HG02884 (cell line): ENCODE data around the gene DCBLD2.
"Not testable (repeated sequence)": the region's sequence is repeated elsewhere in the genome, so short reads cannot be mapped to it uniquely, and the experiment has no call there.

Experiments
- ATAC-seq: cut with Tn5 transposase; IDR thresholded peaks from one replicate; pipeline ENCODE4 v1.9.1; 2021; ENCODE audit warnings: mild to moderate bottlenecking, moderate library complexity; ENCODE audit not compliant: unreplicated experiment

Gene DCBLD2

DNA sequence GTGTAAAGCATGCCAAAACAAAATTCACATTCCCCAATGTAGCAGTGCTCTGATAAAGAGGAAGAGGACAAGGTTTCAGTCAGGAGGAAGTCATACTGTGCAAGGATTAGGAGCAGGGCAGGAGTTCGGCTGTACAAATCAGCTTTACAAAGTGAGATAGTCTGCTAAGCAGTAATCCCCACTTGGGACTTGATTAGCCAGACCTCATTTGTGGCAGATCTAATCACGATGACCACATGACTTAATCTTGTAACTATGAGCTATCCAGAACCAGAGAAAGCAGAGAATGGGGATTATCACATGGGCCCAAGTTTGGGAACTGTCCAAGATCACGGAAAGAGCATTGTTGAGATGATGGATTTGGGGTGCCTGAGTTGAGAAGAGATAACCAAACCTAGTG, 7.8 kb downstream of the DCBLD2 start:
- ATAC-seq, result no peak

DNA sequence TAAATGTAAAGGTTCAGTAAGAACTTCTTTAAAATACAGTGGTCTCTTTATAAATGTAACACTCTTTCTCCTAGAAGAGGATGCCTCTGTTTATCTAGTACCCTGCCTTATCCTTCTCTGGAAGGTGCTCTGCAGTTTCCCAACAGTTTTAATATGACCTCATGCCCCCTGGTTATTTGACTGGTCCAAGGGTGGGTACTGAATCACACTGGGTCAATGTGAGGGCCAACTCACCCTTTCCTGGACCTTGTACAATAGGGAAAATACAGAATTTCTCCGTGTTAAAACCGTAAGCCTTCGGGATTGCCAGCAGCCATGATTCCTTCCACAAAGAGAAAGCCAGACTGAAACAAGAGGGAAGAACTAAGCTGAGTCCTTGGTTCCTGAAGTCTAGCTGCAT, 9.2 kb downstream of the DCBLD2 start:
- no peak for ATAC-seq

DNA sequence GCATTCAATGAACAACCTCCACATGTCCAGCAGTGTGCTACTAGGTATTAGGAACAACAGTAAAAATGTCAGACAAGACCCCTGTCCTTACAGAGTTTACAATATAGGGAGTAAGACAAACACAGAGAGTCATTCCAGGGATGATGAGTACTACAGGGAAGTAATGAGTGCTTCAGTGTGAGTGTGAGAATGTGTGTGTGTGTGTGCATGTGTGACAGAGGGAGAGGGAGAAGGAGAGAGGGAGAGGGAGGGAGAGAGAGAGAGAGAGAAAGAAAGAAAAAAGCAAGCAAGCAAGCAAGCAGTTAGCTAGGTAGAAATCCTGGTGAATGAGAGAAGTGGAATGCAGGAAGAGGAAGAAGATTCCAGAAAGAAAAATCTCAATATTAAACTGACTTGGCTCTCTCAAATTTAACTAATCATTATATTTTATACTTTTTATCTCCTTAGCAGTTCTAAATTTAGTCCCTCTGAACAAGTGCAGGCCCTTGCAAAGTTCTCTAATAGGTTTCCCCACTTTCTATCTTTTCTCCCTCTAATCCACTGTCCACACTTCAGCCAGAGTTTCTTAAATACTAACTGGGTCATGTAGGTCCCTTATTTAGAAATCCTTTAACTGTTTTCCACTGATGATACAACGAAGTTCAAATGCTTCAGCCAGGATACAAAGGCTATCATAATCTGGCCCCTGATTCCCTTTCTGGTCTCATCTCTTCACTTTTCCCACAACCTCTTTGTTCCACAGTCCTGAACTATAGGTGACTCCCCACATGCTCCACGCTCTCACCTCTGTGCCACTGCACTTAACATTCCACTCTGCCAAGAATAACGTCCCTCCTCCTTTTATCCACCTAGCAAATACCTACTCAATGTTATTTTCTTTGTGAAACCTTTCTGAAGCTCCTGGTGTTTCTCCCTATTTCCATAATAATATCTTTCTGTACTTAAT, 10.3 kb downstream of the DCBLD2 start:
- no peak for ATAC-seq

DNA sequence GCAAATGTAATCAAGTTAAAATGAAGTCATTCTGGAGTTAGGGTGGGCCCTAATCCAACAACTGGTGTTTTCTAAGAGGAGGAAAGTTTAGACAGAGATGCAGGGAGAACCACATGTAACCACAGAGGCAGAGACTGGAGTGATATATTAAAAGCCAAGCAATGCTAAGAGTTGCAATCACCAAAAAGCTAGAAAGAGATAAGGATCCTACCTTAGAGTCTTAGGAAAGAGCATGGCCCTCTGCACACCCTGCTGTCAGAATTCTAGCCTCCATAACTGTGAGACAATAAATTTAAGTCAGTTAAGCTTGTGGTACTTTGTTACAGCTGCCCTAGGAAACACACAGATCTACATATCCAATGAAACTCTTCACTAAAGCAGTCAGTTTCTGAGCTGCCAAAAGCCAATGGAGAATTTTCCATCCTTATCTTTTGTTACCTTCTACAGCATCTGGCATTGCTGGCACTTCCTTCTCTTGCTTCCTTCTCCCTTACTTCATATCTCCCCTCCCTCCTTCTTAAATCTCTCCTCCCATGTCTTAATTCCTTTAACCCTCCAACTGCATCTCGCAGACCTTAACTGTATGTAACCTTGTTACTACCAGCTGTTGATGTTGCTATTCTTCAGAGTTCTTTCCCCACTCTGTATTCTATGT, 11.2 kb downstream of the DCBLD2 start:
- no peak for ATAC-seq

DNA sequence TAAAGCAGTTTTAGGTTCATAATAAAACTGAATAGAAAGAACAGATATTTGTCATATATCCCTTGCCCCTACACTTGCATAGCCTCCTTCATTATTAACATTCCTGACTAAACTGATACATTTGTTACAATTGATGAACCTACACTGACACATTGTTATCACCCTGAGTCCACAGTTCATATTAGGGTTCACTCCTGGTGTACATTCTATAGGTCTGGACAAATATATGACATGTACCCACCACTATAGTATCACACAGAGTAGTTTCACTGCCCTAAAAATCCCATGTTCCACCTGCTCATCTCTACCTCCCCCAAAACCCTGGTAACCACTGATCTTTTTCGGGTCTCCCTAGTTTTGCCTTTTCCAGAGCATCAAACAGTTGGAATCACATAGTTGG, 13.8 kb downstream of the DCBLD2 start:
- no peak for ATAC-seq

DNA sequence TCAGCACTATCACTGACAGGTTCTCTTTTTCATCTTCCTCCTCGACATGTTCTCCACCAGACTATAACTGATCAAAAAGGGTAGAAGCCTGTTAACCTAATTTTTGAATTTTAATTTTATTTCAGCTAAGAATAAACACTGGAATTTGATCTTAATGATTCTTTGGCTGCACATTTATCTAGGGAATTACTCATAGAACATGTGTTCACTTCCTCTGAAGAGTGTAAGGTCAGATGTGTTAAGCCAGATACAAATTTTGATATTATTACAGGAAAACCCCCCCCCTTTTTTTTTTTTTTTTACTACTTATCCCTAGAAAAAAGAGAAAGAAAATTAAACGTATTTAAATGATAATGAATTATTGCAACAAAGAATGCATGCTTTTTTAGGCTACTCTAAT, 15.0 kb downstream of the DCBLD2 start:
- ATAC-seq, result no peak

DNA sequence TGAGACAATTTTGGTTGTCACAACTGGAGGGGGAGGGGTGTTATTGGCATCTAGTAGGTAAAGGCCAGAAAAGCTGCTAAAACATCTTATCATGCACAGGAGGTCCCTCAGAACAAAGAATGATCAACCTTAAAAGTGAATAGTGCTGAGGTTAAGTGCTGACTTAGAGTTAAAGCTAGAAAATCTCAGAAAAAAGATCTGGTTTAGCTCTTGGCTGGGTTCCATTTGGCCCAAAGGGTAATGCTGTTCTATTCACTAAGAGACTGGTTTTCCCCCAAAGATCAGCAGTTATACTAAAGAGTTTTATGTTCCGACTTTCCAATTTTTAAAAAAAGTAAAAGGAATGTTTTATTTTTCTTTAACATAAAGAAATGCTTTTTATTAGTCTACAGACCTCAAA, 15.6 kb downstream of the DCBLD2 start:
- no peak for ATAC-seq

DNA sequence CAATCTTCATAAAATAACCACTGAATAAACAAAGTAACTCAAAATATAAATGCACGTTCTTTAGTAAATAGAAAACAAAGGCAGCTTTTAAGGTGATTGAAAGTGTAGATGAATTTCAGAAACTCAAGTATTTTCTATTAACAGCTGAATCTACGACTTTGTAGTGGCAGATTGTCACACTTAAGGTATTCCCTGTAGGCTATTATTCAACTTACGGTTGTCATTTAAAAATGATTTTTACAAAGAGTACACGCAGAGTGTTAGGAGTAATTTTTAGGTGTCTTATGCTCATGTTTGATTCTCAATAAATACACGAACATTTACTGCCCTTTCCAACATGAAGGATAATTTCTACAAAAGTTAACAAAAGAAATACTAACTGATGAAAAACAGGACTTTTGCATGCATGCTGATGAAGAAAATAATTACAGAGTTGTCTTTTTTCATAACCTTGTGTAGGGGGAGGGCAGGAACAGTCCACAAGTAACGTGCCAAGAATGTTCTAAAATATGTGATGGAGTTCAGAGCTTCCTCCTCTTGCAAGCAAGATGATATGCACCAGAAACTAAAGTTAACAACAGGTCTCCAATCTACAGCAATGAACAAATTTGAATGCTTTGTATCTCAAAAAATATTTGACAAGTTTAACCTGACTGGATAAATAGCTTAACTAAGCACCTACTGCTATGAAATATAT, 16.7 kb downstream of the DCBLD2 start:
- no peak for ATAC-seq

DNA sequence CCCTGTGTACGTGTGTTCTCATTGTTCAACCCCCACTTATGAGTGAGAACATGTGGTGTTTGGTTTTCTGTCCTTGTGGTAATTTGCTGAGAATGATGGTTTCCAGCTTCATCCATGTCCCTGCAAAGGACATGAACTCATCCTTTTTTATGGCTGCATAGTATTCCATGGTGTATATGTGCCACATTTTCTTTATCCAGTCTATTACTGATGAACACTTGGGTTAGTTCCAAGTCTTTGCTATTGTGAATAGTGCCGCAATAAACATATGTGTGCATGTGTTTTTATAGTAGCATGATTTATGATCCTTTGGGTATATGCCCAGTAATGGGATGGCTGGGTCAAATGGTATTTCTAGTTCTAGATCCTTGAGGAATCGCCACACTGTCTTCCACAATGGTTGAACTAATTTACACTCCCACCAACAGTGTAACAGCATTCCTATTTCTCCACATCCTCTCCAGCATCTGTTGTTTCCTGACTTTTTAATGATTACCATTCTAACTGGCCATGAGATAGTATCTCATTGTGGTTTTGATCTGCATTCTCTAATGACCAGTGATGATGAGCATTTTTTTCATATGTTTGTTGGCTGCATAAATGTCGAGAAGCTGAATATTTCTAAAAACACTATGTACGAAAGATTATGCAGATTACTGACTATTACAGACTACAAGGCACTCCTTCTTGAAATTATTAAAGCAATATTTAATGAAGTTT, 18.7 kb downstream of the DCBLD2 start:
- not testable (repeated sequence) for ATAC-seq

DNA sequence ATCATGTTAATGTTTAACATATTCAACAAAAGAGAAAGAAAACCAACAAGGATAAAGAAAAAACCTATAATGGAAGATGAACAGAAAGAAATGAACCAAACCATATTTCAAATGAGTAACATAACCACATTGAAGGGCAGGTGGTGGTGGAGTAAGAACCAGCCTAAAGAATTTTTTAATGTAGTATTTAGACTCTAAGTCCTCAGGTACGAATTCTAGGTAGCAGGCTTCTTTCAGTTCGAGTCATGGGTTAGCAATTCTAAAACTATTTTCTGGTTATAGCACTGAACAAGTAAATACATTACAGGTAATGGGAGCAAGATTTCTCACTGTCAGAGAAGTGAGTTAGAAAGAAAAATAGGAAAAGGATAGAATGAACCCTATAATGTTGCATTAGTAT, 24.4 kb downstream of the DCBLD2 start:
- ATAC-seq, result no peak

DNA sequence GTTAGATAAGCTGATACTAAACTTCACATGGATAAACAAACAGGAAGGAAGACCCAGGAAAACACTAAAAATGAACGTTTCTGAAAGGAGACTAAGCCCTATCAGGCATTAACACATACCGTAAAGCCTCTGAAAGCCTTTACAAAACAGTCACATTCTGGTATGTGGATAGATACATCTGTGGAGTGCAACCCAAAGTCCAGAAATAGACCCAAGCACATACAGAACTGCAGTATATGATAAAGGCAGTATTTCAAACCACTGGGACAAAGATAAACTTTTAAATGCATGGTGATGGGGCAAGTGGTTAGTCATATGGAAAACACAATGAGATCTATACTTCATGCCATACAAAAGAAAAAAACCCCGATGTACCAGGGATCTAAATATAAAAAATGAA, 26.0 kb downstream of the DCBLD2 start:
- no peak for ATAC-seq

DNA sequence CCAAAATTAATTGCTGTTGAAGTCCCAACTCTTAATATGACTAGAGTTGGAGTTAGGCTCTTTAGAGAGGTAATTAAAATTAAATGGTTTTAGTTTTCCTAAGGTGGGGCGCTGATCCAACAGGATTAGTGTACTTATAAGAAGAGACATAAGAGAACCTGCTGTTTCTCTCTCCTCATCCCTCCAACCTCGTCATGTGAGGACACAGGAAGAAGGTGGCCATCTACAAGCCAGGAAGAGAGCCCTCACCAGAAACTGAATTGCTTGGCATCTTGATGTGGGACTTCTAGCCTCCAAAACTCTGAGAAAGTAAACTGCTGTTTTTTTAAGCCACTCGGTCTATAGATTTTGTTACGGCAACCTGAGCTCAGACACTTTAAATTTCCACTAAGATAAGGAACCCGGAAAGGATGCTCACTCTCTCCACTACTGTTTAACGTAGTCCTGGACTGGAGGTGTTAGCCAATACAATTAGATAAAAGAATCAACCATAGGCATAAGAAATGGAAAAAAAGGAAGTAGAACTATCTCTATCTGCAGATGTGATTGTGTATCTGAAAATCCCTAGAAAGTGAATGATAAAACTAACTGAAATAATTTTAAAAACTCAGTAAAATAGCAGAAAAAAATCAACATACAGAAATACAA, 26.8 kb downstream of the DCBLD2 start:
- ATAC-seq, result no peak

DNA sequence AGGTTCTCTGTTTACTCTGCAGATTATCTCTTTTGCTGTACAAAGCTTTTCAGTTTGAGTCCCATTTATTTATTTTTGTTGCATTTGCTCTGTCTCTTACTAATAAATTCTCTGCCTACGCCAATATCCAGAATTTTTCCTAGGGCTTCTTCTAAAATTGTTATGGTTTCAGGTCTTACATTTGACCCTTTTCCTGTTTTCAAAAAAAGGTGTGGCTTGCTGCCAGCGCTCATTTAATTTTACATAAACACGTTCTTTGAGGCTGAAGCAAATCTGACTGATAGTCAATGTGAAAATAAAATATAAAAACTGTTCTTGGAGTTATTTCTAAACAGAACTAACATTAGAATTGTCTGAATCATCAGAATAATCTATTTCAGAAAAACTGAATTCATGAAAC, 32.1 kb downstream of the DCBLD2 start:
- ATAC-seq, result no peak

DNA sequence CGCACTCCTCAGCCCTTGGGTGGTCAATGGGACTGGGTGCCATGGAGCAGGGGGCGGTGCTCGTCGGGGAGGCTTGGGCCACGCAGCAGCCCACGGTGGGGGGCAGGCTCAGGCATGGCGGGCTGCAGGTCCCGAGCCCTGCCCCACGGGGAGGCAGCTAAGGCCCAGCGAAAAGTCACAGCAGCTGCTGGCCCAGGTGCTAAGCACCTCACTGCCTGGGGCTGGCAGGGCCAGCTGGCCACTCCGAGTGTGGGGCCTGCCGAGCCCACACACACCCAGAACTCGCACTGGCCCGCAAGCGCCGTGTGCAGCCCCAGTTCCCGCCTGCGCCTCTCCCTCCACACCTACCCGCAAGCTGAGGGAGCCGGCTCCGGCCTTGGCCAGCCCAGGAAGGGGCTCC, 43.5 kb downstream of the DCBLD2 start:
- not testable (repeated sequence) for ATAC-seq

DNA sequence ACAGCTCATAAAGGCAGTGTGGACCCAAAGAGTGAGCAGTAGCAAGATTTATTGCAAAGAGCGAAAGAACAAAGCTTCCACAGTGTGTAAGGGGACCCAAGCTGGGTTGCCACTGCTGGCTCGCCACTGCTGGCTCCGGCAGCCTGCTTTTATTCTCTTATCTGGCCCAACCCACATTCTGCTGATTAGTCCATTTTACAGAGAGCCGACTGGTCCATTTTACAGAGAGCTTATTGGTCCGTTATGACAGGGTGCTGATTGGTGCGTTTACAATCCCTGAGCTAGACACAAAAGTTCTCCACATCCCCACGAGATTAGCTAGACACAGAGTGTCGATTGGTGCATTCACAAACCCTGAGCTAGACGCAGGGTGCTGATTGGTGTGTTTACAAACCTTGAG, 44.2 kb downstream of the DCBLD2 start:
- ATAC-seq, result not testable (repeated sequence)

DNA sequence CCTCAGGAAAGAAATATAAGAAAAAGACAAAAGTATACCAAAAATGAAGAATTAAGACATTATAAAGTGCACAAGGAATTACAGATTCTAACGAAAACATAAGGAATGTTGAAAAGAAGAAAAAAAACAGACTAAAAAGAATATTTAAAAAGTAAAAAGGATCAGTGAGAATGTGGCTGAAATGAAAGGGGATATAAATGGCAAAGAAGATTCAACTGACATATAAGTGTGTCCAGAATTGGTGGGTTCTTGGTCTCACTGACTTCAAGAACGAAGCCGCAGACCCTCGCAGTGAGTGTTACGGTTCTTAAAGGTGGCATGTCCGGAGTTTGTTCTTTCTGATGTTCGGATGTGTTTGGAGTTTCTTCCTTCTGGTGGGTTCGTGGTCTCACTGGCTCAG, 44.8 kb downstream of the DCBLD2 start:
- no peak for ATAC-seq

DNA sequence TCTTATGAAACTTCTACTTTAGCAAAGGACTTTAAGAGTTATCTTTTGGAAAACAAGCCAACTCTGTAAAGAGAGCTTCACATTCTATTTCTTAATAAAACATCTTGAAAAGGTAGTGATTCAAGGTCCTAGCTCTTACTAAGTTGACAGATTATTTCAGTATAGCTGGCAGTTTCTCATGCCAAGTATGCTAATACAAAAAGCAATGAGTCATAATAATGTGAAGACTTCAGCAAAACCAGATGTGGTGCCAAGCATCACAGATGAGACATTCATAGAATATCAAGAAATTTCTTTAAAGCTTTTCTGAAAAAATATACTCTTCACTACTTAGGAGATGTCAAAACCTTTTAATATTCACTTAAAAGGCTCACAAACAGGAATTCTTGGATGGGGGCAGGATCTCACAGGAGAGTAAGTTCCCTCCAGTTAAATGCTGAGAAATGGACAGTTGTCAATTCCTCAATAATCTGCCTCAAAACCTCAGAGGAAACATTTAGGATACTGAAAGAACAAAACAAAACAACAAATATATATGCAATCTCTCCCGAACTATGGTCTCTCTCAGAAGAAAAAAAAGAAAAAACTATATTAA, 45.6 kb downstream of the DCBLD2 start:
- no peak for ATAC-seq

DNA sequence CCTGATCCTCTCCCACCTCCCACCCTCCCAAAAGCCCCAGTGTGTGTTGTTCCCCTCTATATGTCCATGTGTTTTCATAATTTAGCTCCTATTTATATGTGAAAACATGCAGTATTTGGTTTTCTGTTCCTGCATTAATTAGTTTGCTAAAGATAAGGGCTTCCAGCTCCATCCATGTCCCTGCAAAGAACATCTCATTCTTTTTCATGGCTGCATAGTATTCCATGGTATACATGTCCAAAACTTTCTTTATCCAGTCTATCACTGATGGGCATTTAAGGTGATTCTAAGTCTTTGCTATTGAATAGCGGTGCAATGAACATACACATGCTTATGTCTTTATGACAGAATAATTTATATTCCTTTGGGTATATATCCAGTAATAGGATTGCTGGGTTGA, 53.4 kb downstream of the DCBLD2 start:
- no peak for ATAC-seq

DNA sequence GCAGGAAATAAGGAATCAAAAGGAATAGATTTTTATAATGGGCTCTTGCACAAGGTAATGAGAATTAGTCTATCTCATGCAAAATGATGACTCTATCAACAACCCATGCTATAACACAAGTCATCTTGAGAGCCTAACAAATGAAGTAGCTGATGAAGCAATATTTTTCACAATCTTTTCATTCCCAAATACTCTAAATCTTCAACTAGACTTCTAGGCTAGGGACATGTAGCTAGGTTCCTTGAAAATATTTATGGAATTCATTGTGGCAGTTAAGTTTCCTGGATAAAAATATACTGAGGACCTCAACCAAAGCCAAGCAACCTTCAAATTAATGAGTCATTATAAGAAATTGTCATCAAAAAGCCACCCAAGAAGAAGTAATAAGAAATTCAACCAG, 55.4 kb downstream of the DCBLD2 start:
- ATAC-seq, result no peak

DNA sequence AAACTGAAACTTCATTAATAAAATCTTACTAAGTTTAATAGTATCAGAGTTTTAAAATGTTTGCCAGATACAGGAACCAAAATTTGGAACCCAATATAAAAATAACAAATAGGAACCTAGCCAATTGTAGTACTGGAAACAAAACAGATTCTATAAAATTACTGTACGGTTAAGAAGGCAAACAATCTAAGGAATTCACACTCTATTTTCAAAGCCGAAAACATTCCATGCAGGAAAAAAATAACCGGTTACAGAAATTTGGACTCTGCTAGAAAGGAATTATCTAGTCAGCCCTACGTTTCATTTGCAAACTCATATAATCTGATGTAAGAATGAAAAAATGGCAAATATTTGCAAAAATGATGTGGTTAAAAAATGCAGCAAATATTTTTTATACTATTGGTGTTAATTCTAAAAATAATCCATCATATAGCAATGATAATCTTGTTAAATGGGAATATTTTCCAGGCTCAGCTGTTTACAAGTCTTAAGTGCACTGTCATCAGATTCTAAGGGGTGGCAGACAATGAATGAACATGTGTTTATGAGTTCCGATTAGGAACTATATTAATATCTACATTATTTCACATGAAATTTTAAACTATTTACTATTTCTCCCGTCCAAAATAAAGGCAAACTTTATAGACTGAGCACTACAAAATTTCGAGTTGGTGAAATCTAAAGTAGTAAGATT, 58.1 kb downstream of the DCBLD2 start:
- no peak for ATAC-seq
